Measurements from ENCODE around the gene ZFYVE28. TPM values are rescaled to one million over a fixed set of nuclear protein-coding genes. Genes with fewer than 3 reads are reported as not detected.

Gene ZFYVE28
- total RNA-seq, 1 donor = 10.5 TPM

- H3K27me3 ChIP-seq (ENCODE audit: insufficient read depth, low read length) = no peaks in the 10 kb centered on the region
- no peak overlapping the region for H3K4me3 ChIP-seq (ENCODE audit: insufficient read depth, low read length)
- H3K4me2 ChIP-seq (ENCODE audit: insufficient read depth, low read length) = no peak overlapping the region
- H3K79me2 ChIP-seq (ENCODE audit: insufficient read depth, low read length) = no peaks in the 10 kb centered on the region
- no peaks in the 10 kb centered on the region for H3K9me3 ChIP-seq (ENCODE audit: low read depth, low read length)
- H3K36me3 ChIP-seq (ENCODE audit: insufficient read depth, low read length) = no peaks in the 10 kb centered on the region
- no peak overlapping the region for H2AFZ ChIP-seq (ENCODE audit: low read length)
- TF ChIP-seq CTCF (IDR thresholded peaks at IDR 0.05; ENCODE audit: extremely low read depth, low read depth, low read length) = no peak
- DNase-seq (ENCODE audit: insufficient read length, low spot score, missing footprints) = no peak
- H3K27ac ChIP-seq (ENCODE audit: low read depth, low read length) = no peak overlapping the region
- no peaks in the 10 kb centered on the region for H3K4me1 ChIP-seq (ENCODE audit: insufficient read depth, low read length)
- no peaks in the 10 kb centered on the region for H4K20me1 ChIP-seq (ENCODE audit: insufficient read depth, low read length)
Observed at GRCh38 chr4:2341261-2341841, 77.1 kb downstream of the ZFYVE28 start.

- no peaks in the 10 kb centered on the region for H3K36me3 ChIP-seq (ENCODE audit: insufficient read depth, low read length)
- no peak overlapping the region for H2AFZ ChIP-seq (ENCODE audit: low read length)
- no peaks in the 10 kb centered on the region for H3K27me3 ChIP-seq (ENCODE audit: insufficient read depth, low read length)
- no peaks in the 10 kb centered on the region for H3K4me1 ChIP-seq (ENCODE audit: insufficient read depth, low read length)
- no peaks in the 10 kb centered on the region for H3K9me3 ChIP-seq (ENCODE audit: low read depth, low read length)
- TF ChIP-seq CTCF (IDR thresholded peaks at IDR 0.05; ENCODE audit: extremely low read depth, low read depth, low read length) = no peak
- H3K79me2 ChIP-seq (ENCODE audit: insufficient read depth, low read length) = no peaks in the 10 kb centered on the region
- H4K20me1 ChIP-seq (ENCODE audit: insufficient read depth, low read length) = no peaks in the 10 kb centered on the region
- DNase-seq (ENCODE audit: insufficient read length, low spot score, missing footprints) = no peak
- H3K27ac ChIP-seq (ENCODE audit: low read depth, low read length) = no peak overlapping the region
- H3K4me3 ChIP-seq (ENCODE audit: insufficient read depth, low read length) = no peak overlapping the region
- no peak overlapping the region for H3K4me2 ChIP-seq (ENCODE audit: insufficient read depth, low read length)
Observed at GRCh38 chr4:2340272-2341061, 78.0 kb downstream of the ZFYVE28 start.

- H4K20me1 ChIP-seq (ENCODE audit: insufficient read depth, low read length) = no peaks in the 10 kb centered on the region
- DNase-seq (ENCODE audit: insufficient read length, low spot score, missing footprints) = no peak
- H3K27ac ChIP-seq (ENCODE audit: low read depth, low read length) = no peak overlapping the region
- H2AFZ ChIP-seq (ENCODE audit: low read length) = no peak overlapping the region
- no peaks in the 10 kb centered on the region for H3K79me2 ChIP-seq (ENCODE audit: insufficient read depth, low read length)
- H3K36me3 ChIP-seq (ENCODE audit: insufficient read depth, low read length) = no peaks in the 10 kb centered on the region
- H3K4me1 ChIP-seq (ENCODE audit: insufficient read depth, low read length) = no peaks in the 10 kb centered on the region
- H3K9me3 ChIP-seq (ENCODE audit: low read depth, low read length) = no peaks in the 10 kb centered on the region
- H3K4me3 ChIP-seq (ENCODE audit: insufficient read depth, low read length) = no peak overlapping the region
- H3K27me3 ChIP-seq (ENCODE audit: insufficient read depth, low read length) = no peaks in the 10 kb centered on the region
- no peak overlapping the region for H3K4me2 ChIP-seq (ENCODE audit: insufficient read depth, low read length)
- TF ChIP-seq CTCF (IDR thresholded peaks at IDR 0.05; ENCODE audit: extremely low read depth, low read depth, low read length) = no peak
Observed at GRCh38 chr4:2339458-2340271, 78.8 kb downstream of the ZFYVE28 start.

All from osteoblast (primary cell).